Measurements from ENCODE around the gene NKAIN2.

The NKAIN2 gene

GRCh38 chr6:124604719-124605118, 801.1 kb downstream of the NKAIN2 start:
- no peak for DNase-seq (ENCODE audit: low spot score)

- no peak for DNase-seq (ENCODE audit: low spot score)
These were observed 803.5 kb downstream of the NKAIN2 start for GRCh38 chr6:124607119-124607627.

- no peak for DNase-seq (ENCODE audit: low spot score)
These were observed 809.4 kb downstream of the NKAIN2 start for GRCh38 chr6:124613031-124613430.

GRCh38 chr6:124622351-124622750, 818.7 kb downstream of the NKAIN2 start:
- DNase-seq (ENCODE audit: low spot score), result no peak

GRCh38 chr6:124633655-124634054, 830.0 kb downstream of the NKAIN2 start:
- no peak for DNase-seq (ENCODE audit: low spot score)

GRCh38 chr6:124640432-124640831, 836.8 kb downstream of the NKAIN2 start:
- DNase-seq (ENCODE audit: low spot score), result no peak

GRCh38 chr6:124655866-124656265, 852.2 kb downstream of the NKAIN2 start:
- DNase-seq (ENCODE audit: low spot score), result no peak

- DNase-seq (ENCODE audit: low spot score), result no peak
These were observed 854.4 kb downstream of the NKAIN2 start for GRCh38 chr6:124658053-124658452.

GRCh38 chr6:124659427-124659826, 855.8 kb downstream of the NKAIN2 start:
- DNase-seq (ENCODE audit: low spot score), result no peak

GRCh38 chr6:124660185-124660584, 856.5 kb downstream of the NKAIN2 start:
- DNase-seq (ENCODE audit: low spot score), result no peak

- DNase-seq (ENCODE audit: low spot score), result no peak
These were observed 857.5 kb downstream of the NKAIN2 start for GRCh38 chr6:124661097-124661661.

- DNase-seq (ENCODE audit: low spot score), result no peak
These were observed 864.4 kb downstream of the NKAIN2 start for GRCh38 chr6:124668028-124668427.

GRCh38 chr6:124669713-124670480, 866.2 kb downstream of the NKAIN2 start:
- DNase-seq (ENCODE audit: low spot score), result no peak

- DNase-seq (ENCODE audit: low spot score), result no peak
These were observed 867.1 kb downstream of the NKAIN2 start for GRCh38 chr6:124670801-124671200.

GRCh38 chr6:124671324-124671723, 867.7 kb downstream of the NKAIN2 start:
- no peak for DNase-seq (ENCODE audit: low spot score)

- no peak for DNase-seq (ENCODE audit: low spot score)
These were observed 870.4 kb downstream of the NKAIN2 start for GRCh38 chr6:124674042-124674441.

- DNase-seq (ENCODE audit: low spot score), result no peak
These were observed 872.4 kb downstream of the NKAIN2 start for GRCh38 chr6:124676033-124676432.

- DNase-seq (ENCODE audit: low spot score), result no peak
These were observed 874.2 kb downstream of the NKAIN2 start for GRCh38 chr6:124677874-124678273.

GRCh38 chr6:124679387-124679786, 875.7 kb downstream of the NKAIN2 start:
- DNase-seq (ENCODE audit: low spot score), result no peak

GRCh38 chr6:124682751-124683150, 879.1 kb downstream of the NKAIN2 start:
- no peak for DNase-seq (ENCODE audit: low spot score)

GRCh38 chr6:124683507-124683906, 879.8 kb downstream of the NKAIN2 start:
- no peak for DNase-seq (ENCODE audit: low spot score)

GRCh38 chr6:124684621-124685020, 881.0 kb downstream of the NKAIN2 start:
- DNase-seq (ENCODE audit: low spot score), result no peak

- DNase-seq (ENCODE audit: low spot score), result no peak
These were observed 884.7 kb downstream of the NKAIN2 start for GRCh38 chr6:124688369-124688768.
